Measurements from ENCODE around the gene HCST.
"Not testable (repeated sequence)": the region's sequence is repeated elsewhere in the genome, so short reads cannot be mapped to it uniquely, and the experiment has no call there.

- TF ChIP-seq CTCF, POLR2A (IDR thresholded peaks at IDR 0.05): not testable (repeated sequence)
Measured at GRCh38 chr19:35891819-35892218, 10.5 kb upstream of the HCST start.
